Cardiac fibroblast (primary cell): ENCODE results near the gene IFT25.
"Not testable (repeated sequence)": the region's sequence is repeated elsewhere in the genome, so short reads cannot be mapped to it uniquely, and the experiment has no call there.

Source experiments
- DNase-seq, 2 donors: peaks; one replicate each; pipeline versions ENCODE4 v3.0.0 to v3.0.0-alpha.2; 2010; ENCODE audit warnings: low read depth in 2 of 2
- H3K4me3 ChIP-seq, 2 donors: replicated peaks in 1 of 2; 1 replicate in 1 of 2; 2 replicates in 1 of 2; pipeline ENCODE4 v1.5.1; 2011; ENCODE audit warnings: low read depth in 2 of 2, low read length in 2 of 2, mild to moderate bottlenecking in 2 of 2, moderate library complexity in 1 of 2
- TF ChIP-seq, protein P1 (sequence below): IDR thresholded peaks from one replicate; pipeline ENCODE4 v1.5.1; 2011; ENCODE audit warnings: low read depth, mild to moderate bottlenecking, low read length, inconsistent platforms

Gene IFT25

DNA sequence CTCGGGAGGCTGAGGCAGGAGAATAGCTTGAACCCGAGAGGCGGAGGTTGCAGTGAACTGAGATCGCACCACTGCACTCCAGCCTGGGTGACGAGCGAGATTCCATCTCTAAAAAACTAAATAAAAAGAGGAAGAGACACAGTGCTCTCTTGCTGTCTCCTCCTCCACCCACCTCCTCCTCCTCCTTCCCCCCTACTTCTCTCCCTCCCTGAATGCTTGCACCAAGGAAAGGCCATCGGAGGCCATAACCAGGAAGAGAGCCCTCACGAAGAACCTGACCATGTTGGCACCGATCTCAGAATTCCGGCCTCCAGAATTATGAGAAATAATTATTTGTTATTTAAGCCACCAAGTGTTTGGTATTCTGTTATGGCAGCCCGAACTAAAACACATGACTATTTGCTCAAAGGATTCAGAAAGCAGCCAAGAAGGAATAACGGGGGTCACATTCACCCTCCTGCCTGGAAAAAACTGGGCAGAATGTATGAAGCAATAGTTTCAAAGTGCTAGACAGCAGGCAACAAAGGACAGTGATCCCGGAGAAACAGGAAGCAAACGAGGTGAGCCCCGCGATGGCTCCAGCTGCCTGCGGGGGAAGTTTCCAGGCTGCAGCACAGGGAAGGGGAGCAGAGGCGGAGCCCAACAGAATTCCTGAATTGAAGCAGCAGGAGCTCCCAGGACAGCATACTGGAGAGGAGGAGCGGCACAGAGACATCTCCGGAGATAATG lies 36.7 kb upstream of the IFT25 start:
- H3K4me3 ChIP-seq = peak overlapping the region; percentile 1 to 27
- TF ChIP-seq, protein P1, sequence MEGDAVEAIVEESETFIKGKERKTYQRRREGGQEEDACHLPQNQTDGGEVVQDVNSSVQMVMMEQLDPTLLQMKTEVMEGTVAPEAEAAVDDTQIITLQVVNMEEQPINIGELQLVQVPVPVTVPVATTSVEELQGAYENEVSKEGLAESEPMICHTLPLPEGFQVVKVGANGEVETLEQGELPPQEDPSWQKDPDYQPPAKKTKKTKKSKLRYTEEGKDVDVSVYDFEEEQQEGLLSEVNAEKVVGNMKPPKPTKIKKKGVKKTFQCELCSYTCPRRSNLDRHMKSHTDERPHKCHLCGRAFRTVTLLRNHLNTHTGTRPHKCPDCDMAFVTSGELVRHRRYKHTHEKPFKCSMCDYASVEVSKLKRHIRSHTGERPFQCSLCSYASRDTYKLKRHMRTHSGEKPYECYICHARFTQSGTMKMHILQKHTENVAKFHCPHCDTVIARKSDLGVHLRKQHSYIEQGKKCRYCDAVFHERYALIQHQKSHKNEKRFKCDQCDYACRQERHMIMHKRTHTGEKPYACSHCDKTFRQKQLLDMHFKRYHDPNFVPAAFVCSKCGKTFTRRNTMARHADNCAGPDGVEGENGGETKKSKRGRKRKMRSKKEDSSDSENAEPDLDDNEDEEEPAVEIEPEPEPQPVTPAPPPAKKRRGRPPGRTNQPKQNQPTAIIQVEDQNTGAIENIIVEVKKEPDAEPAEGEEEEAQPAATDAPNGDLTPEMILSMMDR = no peak
- DNase-seq = peak; percentile 40 to 49

DNA sequence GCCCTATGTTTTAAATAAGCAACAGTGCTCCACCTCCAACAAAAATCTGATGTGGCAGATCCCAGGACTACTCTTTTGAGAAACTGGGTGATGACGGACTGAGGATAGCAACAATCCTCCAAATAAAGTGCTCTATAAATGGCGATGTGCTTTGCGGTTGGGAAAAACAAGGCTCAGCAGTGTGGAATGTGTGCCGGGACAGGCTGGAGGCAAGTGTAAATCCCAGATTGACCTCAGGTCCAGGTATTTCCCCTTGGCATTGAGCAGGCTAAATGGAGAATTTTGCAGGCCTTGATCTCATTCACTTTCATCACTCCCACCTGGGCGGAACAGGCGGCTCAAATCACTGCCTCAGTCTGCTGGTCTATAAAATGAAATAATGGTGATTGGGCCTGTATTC lies 35.7 kb upstream of the IFT25 start:
- TF ChIP-seq, protein P1 = no peak
- no peak for DNase-seq
- H3K4me3 ChIP-seq = no peak overlapping the region

DNA sequence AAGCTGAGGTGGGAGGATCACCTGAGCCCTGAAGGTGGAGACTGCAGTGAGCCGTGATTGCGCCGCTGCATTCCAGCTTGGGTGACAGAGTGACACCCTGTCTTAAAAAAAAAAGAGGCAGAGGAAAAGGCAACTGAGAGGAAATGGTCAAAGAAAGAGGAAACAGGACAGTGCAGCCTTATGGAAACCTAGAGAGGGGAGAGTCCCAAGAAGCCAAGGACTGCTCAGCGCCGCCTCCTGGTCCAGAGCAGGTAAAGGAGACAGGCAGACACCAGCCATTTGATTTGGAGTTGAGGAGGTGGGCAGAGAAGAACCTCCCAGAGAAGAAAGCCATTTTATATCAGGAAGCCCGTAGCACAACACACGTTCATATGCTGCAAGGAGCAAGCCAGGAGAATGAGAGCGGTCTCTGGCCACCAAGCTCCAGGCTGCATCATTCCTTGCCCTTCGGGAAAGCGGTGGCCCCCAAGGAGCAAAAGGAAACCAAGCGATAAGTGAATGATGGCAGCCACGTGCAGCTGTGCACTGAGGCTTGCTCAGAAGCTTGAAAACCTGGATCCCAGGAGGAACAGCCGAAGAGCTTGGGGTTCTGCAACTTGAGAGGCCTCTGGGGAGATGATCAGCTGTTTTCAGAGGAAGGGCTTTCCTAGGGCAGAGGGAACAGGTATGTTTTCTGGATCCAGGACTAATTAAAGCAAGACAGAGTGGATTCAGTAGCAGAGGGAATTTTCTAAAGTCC lies 34.4 kb upstream of the IFT25 start:
- no peak for DNase-seq
- TF ChIP-seq, protein P1 = no peak
- no peak overlapping the region for H3K4me3 ChIP-seq

DNA sequence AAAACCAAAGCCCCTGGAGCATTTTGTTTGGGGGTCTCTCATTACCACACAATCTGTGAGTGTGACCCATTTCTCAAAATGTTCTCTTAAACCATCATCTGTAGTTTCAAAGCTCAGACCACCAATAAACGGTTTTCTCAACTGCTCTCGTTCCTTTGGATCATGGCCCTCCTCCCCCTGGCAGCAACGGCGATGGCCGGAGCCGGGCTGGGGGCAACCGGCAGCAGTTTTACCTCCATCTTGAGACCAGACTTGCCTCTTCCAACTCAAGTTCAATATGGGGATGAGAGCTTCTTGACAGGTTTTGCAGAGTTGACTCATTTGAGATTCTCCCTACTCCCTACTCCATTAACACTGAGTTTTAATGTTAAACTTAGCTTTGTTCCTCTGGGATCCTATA lies 30.4 kb upstream of the IFT25 start:
- no peak for DNase-seq
- TF ChIP-seq, protein P1 = no peak
- H3K4me3 ChIP-seq = no peak overlapping the region

DNA sequence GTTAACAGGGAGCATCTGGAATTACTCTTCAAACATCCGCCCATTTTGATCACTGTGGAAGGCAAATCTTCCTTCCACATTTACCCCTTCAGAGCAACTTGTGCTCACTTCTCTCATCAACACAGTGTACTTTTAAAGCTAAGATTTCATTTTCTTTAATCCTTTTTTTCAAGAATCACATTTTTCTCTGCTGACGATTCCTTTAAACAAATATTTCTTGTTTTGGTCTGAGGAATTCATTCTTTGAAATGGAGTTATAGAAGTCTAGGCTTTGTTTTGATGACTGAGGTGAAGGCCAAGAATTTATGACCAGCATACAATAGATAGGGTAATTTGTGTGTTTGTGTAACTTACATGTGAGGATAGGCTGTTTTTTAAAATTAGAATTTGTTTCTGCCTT lies 26.2 kb upstream of the IFT25 start:
- no peak overlapping the region for H3K4me3 ChIP-seq
- TF ChIP-seq, protein P1 = no peak
- peak in 1 of 2 donors; percentile 53 for DNase-seq

DNA sequence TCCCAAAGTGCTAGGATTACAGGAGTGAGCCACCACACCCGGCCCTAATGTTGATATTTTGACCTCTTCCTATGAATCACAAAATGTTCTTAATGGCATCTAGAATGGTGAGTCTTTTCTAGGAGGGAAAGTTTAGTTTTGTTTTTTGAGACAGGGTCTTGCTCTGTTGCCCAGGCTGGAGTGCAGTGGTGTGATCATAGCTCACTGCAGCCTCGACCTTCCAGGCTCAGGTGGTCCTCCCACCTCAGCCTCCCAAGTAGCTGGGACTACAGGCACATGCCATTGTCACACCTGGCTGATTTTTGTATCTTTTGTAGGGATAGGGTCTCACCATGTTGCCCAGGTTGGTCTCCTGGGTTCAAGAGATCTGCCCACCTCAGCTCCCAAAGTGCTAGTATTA lies 23.8 kb upstream of the IFT25 start:
- DNase-seq, H3K4me3 ChIP-seq: not testable (repeated sequence)

DNA sequence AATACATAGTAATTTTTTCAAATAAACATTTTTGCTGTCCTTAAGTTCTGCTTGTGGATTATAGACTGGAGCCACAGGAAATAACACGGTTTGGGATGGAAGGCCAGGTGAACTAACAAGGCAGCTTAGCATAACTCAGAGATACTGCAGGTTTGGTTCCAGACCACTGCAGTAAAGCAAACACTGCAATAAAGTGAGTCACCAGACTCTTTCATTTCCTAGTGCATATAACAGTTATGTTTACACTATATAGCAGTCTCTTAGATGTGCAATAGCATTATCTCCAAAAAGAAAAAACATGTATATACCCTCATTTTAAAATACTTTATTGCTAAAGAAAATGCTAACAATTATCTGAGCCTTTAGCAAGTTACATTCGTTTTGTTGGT lies 22.6 kb upstream of the IFT25 start:
- TF ChIP-seq, protein P1 = no peak
- peak in 1 of 2 donors; percentile 28 for DNase-seq
- H3K4me3 ChIP-seq = no peak overlapping the region
